KOPT-K1 (cell line): ENCODE measurements around the gene ATP4A.

Experiments
- H3K27ac ChIP-seq: fragments of 200-600 bp; sonication (generic); 2 replicates; pipeline ENCODE4 v1.5.1; 2016; ENCODE audit warnings: antibody characterized with exemption, mild to moderate bottlenecking, low read depth, low read length; ENCODE audit not compliant: poor library complexity, severe bottlenecking
- H3K36me3 ChIP-seq: fragments of 200-600 bp; sonication (generic); 2 replicates; pipeline ENCODE4 v1.5.1; 2017; ENCODE audit warnings: antibody characterized with exemption, mild to moderate bottlenecking, low read length, moderate library complexity; ENCODE audit not compliant: insufficient read depth
- H3K9me3 ChIP-seq: fragments of 200-600 bp; sonication (generic); 2 replicates; pipeline ENCODE4 v1.5.1; 2017; ENCODE audit warnings: antibody characterized with exemption, low read length, mild to moderate bottlenecking; ENCODE audit not compliant: insufficient read depth, poor library complexity, severe bottlenecking

The ATP4A gene

DNA sequence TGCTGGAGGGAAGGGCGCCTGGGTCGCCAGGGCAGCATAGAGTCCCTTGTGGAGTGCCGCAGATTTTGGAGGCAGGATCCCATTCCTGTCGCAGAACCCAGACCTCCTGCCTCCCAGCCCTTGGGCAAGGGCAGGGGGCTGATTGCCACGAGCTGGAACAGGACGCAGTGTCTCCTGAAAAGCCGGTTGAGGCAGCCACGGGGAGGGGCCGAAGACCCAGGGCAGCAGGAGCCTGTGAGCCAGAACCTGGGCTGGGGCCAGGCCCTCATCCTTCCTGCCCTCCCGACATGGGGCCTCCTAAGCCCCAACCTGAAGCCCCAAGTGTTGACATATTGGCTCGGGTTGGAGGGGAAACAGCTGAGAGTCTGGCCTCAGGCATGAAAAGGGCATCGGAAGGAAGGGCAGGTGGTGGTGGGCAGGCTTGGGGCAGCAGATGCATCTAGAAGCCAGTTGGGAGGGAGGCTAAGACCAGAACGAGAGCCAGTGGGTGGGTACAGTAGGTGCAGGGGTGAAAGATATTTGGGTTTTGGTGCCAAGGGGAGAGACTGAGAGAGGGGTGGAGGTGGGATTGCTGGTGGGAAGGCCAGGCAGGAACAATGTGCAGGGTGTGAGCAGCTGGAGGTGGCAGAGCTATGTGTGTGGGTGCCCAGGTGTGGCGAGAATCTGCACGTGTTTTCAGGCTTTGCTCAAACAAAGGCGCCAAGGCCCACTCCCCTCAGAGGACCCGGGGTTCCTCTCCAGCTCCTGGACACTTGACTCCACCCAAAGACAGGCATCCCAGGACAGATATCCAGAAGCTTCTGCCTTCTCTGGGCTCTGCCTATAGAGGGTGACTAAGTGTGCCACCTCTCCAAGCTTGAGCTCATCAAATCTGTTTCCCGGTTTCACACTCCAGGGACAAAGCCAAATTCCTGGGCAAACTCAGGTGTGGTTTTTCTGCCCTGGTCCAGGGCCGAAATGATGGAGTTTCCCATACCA, 33.9 kb downstream of the ATP4A start:
- no peak overlapping the region for H3K27ac ChIP-seq
- no peaks in the 10 kb centered on the region for H3K36me3 ChIP-seq
- no peaks in the 10 kb centered on the region for H3K9me3 ChIP-seq

DNA sequence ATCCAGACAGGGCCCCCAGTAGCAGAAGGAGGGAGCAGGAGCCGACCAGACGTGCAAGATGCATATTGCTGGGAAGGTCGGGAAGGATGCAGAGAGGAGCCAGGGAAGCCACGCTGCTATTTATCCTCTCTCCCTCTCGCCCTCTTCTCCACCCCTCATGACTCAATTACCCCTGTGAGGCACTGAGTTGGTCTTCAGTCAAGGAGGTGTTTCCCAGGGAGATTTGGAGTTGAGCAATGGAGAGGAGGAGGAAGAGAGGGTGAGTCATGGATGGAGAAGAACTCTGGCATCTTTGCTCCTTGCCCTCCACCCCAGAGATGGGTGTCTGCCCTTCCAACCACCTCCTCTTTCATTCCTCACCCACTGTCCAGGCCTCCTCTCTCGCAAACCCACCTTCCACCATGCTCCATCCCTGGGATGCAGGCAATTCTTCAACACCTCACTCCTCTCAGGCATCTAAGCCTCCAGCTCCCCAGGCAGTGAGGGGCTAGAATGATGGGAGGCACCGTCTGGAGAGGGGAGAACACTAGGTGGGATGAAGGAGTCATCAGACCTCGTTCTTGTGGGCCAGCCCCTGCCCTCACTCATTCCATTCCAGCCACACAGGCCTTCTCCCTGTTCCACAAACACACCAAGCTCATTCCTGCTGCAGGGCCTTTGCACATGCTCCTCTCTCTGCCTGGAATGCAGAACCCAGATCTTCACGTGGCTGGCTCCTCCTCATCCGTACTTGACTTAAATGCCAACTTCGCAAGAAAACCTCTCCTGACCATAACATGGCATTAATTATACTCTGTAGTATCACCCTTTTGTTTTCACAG, 35.0 kb downstream of the ATP4A start, which contains the start of gene SBSN:
Gene SBSN (minus strand): TSS at position 94 of the 821 bp plus-strand sequence. CDS start 30 bp downstream, at position 64.
- H3K27ac ChIP-seq: no peak within 1 kb of the TSS
- no peaks in the 10 kb centered on the region for H3K36me3 ChIP-seq
- H3K9me3 ChIP-seq: no peaks in the 10 kb centered on the region

DNA sequence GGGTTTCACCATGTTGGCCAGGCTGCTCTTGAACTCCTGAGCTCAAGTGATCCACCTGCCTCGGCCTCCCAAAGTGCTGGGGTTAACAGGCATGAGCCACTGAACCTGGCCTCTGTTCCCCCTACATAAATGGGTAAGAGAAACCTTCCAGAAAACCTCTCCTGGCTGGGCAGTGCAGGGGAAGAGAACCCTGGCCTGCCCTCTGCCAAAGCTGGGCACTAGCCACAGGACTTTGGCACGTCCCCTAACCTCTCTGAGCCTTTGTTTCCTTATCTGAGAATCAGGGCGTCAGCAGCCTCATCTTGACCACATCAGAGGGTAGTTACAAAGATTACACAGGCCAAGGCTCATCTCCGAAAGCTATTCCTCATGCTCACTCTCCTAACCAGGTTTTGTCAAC, 37.6 kb downstream of the ATP4A start:
- Histone ChIP-seq H3K9me3 (no peaks in the 10 kb centered on the region), H3K36me3 (no peaks in the 10 kb centered on the region), H3K27ac (no peak overlapping the region)

DNA sequence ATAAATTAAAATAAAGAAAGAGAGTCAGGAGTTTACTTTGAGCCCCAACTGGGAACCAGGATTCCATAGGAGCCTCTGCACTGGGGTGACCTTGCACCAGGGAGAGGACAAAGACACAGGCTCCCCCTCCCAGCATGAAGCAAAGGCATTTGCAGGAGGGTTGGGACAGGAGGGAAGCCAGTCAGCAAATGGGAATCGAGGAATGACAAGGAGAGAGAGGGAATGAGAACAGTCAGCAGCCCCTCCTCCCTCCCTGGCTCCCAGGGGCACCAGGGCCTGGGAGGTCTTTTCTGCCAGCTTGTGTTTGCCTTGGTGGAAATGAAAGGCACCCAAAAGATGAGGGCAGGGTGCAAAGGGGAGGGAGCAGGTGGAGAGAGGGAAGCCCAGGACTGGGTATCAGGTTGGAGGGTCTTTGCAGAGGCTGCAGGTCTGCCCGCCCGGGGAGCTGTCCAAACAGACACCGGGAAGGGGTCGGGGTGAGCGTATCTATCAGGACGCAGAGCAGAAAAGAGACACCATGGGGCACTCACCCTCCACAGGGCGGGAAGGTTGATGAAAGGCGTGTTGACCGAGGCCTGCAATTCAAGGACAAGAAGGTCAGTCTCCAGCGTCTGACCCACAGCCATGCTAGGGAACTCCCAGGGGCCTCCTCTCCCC, 39.1 kb downstream of the ATP4A start:
- Histone ChIP-seq H3K9me3 (no peaks in the 10 kb centered on the region), H3K27ac (no peak overlapping the region), H3K36me3 (no peaks in the 10 kb centered on the region)

DNA sequence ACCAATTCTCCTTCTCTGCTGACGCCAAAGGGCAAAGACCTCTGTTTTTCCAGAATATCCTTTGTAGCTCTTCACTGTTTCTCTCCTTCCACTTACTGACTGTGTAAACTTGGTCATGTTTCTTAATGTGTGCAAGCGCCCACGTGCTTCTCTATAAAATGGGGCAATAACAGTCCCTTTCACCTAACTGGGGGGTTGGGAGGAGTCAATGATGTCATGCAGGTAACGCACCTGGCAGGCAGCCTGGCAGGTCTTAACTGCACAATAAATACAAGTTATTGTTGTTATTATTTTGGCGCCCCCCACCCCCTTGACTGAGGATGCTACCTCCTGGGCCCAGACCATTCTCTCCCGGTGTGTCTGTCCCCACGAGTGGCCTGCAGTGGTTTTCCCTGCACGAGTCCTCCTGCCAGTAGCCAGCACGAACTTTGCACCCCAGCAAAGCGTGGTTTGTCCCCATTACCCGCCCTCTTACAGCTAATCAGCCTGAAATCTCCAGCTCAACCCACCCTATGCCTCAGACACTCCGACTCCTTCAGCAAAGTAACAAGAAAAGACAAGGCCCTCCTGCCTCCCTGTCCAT, 40.6 kb downstream of the ATP4A start:
- Histone ChIP-seq H3K9me3 (no peaks in the 10 kb centered on the region), H3K27ac (no peak overlapping the region), H3K36me3 (no peaks in the 10 kb centered on the region)

DNA sequence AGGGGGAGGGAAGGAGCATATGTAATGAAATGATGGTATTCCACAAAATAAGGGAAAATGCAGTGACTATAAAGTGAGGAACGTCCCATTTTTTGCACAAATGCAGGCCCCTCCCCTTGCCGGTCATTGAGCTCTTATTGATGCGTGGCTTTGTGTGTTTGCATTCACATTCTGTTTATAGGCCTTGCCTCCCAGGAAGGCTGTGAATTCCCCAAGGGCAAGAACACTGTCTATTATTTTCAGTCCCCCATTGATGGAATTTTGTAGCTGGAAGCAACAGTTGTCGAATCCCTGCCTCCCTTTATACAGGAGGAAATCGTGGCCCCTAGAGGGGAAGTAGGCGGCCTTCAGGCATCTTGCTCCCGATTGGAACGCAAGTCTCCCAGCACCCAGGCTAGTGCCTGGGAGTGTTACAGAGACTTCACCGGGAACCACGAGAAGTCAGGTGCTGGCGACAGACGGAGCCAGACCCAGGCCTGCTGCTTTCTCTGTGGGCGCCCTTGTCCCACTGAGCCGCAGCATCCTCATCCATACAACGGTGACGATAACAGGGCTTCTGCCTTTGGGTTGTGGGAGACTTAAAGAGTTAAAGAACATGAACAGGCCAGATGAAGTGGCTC, 42.2 kb downstream of the ATP4A start:
- Histone ChIP-seq H3K9me3 (no peaks in the 10 kb centered on the region), H3K36me3 (no peaks in the 10 kb centered on the region), H3K27ac (no peak overlapping the region)

DNA sequence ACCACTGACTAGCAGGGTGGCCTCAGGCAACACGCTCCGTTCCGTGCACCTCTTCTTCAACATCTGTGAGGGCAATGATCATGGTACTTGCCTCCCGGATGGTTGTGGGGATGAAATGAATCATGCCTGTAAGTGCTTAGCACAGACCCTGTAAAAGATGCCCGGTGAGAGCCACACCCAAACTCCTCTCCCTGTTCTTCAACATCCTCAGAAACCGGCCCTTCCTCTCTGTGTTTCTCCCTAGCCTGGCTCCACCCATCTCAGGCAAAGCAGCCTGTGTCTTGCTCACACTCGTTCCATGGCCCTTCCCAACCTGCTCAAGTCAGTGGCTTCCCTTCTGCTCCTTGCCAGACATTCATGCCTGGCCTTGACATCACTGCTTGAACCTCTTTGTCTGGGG, 44.2 kb downstream of the ATP4A start:
- H3K27ac ChIP-seq: no peak overlapping the region
- no peaks in the 10 kb centered on the region for H3K9me3 ChIP-seq
- H3K36me3 ChIP-seq: no peaks in the 10 kb centered on the region

DNA sequence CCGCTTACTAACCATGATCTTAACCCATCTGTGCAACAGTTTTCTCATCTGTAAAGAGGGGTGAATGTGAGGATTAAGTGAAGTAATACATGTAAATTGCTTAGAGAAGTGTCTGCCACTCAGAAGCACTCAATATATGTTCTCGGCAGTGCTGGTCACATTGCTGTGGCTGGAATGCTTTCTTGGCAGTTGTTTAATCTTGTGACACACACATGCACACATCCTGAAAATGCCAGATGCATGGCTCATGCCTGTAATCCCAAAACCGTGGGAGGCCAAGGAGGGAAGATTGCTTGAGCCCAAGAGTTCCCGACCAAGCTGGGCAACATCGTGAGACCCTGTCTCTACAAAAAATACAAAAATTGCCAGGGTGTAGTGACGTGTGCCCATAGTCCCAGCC, 45.1 kb downstream of the ATP4A start:
- Histone ChIP-seq H3K27ac (no peak overlapping the region), H3K9me3 (no peaks in the 10 kb centered on the region), H3K36me3 (no peaks in the 10 kb centered on the region)

DNA sequence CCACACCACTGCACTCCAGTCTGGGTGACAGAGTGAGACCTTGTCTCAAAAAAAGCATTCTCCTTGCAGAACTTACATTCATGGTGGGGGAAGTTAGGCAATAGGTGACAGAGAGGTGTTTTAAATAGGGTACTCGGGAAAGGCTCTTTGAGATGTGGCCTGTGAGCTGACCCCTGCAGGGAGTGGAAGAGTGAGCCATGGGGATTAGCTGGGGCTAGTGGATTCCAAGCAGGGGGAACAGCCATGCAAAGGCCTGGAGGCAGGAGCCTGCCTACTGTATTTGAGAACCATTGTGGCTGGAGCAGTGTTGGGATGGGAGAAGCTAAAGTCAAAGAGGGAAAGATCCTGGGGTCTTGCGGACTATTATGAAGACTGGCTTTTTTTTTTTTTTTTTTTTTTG, 46.1 kb downstream of the ATP4A start:
- H3K9me3 ChIP-seq: no peaks in the 10 kb centered on the region
- no peaks in the 10 kb centered on the region for H3K36me3 ChIP-seq
- H3K27ac ChIP-seq: no peak overlapping the region

DNA sequence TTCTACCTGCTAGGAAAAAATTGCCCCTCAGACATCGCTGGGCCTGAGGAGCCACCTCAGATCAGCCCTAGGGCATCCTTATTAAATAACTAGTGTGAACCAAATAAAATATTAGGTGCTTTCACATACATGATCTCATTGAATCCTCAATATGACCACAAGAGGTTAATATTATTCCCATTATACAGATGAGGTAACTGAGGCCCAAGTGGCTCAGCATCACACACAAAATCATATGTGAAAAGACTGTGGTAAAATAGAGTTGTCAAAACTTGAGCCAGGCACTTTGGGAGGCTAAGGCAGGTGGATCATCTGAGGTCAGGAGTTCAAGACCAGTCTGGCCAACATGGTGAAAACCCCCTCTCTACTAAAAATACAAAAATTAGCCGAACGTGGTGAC, 47.1 kb downstream of the ATP4A start:
- H3K36me3 ChIP-seq: no peaks in the 10 kb centered on the region
- no peaks in the 10 kb centered on the region for H3K9me3 ChIP-seq
- no peak overlapping the region for H3K27ac ChIP-seq

DNA sequence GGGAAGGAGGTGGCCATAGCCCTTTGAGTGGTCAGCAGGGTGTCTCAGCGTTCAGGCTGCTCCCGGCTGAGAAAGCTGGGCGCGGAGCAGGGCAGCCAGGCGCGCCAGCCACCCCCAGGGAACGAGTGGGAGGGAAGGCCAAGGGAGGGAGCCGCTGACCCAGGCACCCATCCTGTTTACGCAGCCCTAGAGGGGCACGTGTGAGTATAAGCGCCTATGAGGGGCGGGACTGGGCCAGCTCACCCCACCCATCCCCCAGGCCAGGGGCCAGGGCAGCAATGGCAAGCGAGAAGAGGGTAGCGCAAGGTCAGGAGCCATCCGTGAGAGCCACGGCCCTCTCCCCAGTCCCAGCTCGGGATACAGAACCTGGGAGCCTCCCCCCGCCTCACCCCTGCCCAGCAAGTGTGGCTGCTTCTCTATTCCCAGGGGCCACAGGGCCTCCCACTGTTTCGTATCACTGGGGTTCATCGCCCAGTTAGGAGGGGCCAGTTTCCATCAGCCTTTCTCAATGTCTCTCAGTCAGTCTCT, 49.1 kb downstream of the ATP4A start:
- H3K36me3 ChIP-seq: no peaks in the 10 kb centered on the region
- no peaks in the 10 kb centered on the region for H3K9me3 ChIP-seq
- H3K27ac ChIP-seq: no peak overlapping the region

DNA sequence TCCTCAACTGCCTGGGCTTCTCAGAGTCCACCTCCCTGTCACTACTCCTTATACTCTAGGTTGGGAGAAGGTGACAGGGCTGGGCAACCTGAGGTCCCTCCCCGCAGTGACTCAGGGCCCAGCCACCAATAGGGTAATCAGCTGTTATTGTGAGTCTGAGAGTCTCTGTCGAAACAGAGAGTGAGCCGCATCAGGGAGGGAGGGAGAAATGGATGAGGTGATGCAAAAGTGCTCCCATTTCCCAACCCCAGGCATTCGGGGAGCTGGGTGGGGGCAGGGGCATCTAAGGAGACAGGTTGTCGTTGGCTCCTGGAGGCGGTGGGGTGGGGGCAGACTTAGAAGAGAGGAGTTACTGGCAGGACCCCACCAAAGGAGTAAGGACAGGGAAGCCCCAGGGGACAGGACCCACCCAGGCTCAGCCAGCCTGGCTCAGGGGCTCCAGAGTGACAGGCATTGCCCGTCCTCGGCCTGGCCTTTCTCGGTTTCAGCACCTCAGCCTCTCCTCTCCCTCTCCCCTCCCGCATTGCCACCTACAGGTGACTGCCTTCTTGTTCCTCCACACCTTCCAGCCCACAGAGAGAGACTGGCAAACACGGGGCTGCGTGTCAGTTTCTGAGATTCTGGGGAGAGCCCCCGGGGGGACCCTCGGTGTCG, 49.7 kb downstream of the ATP4A start, which contains the start of gene DMKN:
Gene DMKN (minus strand): TSS at position 22 of the 654 bp plus-strand sequence. CDS start 174 bp downstream, outside the sequence.
- H3K27ac ChIP-seq: no peak within 1 kb of the TSS
- H3K9me3 ChIP-seq: no peaks in the 10 kb centered on the region
- H3K36me3 ChIP-seq: no peaks in the 10 kb centered on the region

DNA sequence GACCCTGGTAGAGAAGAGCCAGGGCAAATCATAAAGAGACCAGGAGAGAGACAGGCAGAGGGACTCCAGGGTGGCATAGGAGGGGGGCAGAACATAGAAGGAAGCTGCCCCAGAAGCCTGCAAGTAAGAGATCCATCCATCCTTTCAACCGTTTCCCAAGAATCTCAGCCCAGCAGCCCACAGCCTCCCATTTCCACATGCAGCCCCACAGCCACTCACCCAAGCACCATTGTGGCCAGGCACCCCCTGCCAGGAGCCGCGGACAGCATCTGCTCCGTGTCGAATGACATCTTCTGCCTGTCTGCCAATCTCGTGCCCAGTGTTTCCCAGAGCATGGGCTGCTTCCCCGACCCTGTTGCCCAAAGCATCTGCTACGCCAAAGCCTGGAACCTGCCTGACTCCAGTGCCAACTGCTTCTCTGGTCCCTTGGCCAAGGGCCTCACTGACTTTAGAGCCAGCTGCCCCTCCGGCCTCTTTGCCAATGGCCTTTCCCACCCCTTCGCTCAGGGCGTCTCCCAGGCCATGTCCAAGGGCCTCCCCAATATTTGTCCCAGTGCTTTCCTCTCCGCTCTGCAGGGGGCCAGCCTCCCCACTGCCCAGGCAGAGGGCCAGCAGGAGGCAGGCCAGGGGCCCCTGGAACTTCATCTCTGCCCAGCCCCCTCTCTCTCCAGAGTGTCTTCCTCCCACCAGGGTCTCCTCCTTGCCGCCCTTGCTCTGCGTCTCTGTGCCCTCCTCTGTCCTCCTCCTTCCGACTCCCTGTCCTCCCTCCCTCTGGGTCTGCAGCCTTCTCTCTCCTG, 50.4 kb downstream of the ATP4A start:
- no peaks in the 10 kb centered on the region for H3K36me3 ChIP-seq
- no peaks in the 10 kb centered on the region for H3K9me3 ChIP-seq
- H3K27ac ChIP-seq: no peak overlapping the region
